GM19463 (cell line): Measurements from ENCODE around the gene FAM47E.

Source experiments
- ATAC-seq: cut with Tn5 transposase; IDR thresholded peaks from one replicate; pipeline ENCODE4 v1.9.1; 2021; ENCODE audit warnings: mild to moderate bottlenecking, moderate library complexity; ENCODE audit not compliant: unreplicated experiment

Gene FAM47E

DNA sequence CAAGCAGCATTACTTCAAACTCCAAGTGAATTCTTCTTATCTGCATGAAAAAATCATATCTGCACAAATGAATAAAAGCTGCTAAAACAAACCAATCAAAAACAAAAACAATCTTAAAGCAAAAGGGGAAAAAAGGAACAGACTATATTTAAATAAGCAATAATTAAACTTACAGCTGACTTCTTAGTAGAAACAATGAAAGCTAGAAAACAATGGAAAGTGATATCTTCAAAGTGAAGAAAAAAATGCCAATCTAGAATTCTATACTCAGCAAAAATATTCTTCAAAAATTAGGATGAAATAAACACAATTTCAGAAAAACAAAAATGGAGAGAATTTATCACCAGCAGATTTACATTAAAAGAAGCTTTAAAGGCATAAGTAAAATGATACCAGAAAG is 75.0 kb downstream of the FAM47E start:
- ATAC-seq, result no peak
